GM18907 (cell line): ENCODE data around the gene ANKRD55.

Source experiments
- ATAC-seq: cut with Tn5 transposase; IDR thresholded peaks from one replicate; pipeline ENCODE4 v1.9.1; 2021; ENCODE audit warnings: mild to moderate bottlenecking, moderate library complexity; ENCODE audit not compliant: unreplicated experiment

Gene ANKRD55

DNA sequence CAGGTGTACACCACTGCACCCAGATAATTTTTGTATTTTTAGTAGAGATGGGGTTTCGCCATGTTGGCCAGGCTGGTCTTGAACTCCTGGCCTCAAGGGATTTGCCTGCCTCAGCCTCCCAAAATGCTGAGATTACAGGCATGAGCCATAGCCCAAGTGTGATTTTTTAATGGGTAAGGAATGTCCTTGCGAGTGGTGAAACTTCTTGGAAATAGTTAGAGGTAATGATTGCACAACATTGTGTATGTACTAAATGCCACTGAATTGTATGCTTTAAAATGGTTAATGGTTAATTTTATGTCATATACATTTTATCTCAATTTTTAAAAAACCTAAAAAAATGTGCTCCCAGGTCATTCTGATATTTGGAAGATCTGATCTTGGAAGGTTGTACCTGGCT lies 178.5 kb downstream of the ANKRD55 start:
- ATAC-seq: no peak

DNA sequence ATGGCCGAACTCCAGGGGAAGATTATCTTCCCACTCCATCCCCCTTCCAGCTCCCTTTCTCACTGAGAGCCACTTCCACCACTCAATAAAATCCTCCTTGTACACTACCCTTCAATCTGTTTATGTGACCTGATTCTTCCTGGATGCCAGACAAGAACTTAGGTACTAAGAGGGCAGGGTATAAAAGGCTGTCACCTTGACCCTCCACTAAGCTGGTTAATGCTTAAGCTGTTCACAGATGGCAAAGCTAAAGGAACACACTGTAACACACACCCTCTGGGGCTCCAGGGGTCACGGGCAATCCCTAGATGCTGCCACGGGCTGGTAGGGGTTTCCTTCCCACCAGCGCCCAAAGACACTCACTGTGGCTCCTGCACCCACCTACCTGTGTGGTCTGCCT lies 179.8 kb downstream of the ANKRD55 start:
- ATAC-seq: no peak

DNA sequence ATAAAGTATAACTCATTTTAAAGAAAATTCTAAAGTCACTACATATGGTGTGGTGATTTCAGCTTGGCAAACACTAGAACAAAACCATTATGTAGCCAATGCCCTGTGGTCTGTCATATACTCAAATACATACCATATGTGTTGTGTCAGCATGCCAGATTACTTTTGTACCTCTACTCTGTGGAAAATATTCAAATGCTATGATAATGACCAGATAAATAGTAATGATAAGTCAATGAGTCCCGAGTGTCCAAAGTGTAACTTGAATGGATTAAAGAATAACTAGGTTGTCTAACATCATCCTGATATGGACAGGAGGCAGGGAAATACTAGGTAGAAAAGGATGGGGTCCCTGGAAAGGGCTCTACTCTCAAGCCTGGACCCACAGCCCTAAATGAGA lies 180.4 kb downstream of the ANKRD55 start:
- no peak for ATAC-seq

DNA sequence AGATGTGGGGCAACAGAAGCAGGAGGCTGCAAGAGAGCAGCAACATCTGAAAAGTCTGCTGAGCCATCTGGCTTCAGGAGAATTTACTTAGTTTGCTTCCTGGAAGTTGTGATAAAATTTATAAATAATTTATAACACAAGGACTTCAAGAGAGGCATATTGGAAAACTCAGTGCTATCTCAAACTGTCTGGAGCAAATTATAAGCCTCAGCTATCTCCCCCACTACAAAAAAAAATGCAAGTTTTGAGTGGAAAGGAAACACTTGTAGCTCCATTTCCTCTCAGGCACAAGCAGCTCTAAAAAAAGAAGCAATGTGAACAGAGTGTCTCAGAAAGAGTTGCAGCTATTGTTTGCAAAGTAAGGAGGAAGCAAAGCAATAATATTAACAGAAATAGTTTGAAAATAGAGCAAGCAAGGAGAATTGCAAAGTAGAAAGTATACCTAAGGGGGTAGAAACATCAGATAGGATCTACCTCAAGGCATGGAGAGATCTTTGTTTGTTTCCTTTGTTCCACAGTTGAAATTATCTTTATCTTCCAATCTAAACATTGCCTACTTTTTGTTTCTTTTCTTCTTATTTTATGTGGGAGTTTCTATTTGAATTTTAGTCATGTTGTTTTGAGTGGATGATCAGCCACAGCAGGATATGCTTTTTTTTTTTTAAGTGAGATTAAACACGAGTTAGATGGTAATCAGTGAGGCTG lies 182.4 kb downstream of the ANKRD55 start:
- ATAC-seq: no peak
